ENCODE measurements around the gene GPLD1.

Gene GPLD1

GRCh38 chr6:24500683-24501082 lies 11.3 kb upstream of the GPLD1 start:
- H3K4me3 ChIP-seq (ENCODE audit: low read depth, low read length), result no peak overlapping the region
- TF ChIP-seq, protein P1, sequence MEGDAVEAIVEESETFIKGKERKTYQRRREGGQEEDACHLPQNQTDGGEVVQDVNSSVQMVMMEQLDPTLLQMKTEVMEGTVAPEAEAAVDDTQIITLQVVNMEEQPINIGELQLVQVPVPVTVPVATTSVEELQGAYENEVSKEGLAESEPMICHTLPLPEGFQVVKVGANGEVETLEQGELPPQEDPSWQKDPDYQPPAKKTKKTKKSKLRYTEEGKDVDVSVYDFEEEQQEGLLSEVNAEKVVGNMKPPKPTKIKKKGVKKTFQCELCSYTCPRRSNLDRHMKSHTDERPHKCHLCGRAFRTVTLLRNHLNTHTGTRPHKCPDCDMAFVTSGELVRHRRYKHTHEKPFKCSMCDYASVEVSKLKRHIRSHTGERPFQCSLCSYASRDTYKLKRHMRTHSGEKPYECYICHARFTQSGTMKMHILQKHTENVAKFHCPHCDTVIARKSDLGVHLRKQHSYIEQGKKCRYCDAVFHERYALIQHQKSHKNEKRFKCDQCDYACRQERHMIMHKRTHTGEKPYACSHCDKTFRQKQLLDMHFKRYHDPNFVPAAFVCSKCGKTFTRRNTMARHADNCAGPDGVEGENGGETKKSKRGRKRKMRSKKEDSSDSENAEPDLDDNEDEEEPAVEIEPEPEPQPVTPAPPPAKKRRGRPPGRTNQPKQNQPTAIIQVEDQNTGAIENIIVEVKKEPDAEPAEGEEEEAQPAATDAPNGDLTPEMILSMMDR (IDR thresholded peaks at IDR 0.05; ENCODE audit: low read depth, low read length), result no peak

DNA sequence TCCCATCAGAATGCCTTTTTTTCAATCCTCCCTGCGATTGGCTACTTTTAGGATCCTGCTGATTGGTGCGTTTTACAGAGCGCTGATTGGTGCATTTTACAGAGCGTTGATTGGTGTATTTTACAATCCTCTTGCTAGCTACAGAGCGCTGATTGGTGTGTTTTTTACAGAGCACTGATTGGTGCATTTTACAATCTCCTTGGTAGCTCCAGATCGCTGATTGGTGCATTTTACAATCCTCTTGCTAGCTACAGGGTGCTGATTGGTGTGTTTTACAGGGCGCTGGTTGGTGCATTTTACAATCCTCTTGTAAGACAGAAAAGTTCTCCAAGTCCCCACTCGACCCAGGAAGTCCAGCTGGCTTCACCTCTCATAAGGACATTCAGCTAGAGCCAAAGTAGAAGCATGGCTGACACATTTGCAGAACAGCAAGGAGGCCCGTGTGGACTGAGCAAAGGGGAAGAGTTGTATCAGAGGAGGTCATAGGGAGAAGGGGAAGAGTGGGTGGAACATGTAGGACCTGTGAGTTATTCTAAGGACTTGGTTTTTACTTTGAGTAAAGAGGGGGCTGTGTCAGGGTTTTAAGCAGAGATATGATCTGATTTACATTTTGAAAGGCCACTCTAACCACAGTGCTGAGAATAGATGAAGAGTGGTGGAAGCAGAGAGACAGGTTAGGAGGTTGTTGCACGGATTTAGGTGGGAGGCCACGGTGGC lies 8.0 kb upstream of the GPLD1 start:
- TF ChIP-seq, protein P1 (IDR thresholded peaks at IDR 0.05; ENCODE audit: low read depth, low read length), result no peak
- H3K4me3 ChIP-seq (ENCODE audit: low read depth, low read length), result no peak overlapping the region

DNA sequence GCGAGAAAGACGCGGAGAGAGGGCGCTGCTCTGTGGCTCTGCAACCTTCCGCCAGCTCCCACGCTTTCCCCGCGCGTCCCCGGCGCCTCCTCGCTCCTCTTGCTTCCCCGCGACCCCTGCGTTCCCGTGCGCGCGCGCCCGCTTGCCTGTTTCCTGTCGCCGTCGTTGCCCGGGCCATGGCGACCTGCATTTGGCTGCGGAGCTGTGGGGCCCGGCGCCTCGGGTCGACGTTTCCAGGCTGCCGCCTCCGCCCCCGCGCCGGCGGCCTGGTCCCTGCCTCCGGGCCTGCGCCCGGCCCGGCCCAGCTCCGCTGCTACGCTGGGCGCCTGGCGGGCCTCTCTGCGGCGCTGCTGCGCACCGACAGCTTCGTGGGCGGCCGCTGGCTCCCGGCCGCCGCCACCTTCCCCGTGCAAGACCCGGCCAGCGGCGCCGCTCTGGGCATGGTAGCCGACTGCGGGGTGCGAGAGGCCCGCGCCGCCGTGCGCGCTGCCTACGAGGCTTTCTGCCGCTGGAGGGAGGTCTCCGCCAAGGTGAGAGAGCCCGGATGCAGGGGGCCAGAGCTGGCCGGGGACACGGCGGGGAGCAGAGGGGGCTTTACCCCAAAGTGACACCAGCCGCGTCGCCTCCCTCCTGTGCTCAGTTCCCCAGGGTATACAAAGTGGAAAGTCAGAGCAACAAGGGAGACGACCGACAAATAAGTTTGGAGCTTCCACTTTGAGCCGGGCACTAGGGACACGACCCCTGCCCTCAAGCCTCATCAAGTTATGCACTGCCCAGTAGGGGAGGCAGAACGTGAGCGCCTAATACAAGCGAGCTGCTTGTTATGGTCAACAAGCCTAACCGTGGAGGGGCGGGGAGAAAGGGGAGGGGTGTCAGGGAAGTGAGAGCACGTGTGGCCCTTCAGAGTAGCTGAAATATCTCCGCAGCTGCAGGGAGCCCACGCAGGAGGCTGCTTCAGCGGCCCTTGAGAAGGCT lies 5.7 kb upstream of the GPLD1 start, which contains the start of gene ALDH5A1:
ALDH5A1 (plus strand) TSS at position 149 of the 975 bp plus-strand sequence; CDS start at position 177, 28 bp downstream.
- TF ChIP-seq, protein P1 (IDR thresholded peaks at IDR 0.05; ENCODE audit: low read depth, low read length), result no peak
- H3K4me3 ChIP-seq (ENCODE audit: low read depth, low read length), result peak within 1 kb of the TSS; percentile 50

DNA sequence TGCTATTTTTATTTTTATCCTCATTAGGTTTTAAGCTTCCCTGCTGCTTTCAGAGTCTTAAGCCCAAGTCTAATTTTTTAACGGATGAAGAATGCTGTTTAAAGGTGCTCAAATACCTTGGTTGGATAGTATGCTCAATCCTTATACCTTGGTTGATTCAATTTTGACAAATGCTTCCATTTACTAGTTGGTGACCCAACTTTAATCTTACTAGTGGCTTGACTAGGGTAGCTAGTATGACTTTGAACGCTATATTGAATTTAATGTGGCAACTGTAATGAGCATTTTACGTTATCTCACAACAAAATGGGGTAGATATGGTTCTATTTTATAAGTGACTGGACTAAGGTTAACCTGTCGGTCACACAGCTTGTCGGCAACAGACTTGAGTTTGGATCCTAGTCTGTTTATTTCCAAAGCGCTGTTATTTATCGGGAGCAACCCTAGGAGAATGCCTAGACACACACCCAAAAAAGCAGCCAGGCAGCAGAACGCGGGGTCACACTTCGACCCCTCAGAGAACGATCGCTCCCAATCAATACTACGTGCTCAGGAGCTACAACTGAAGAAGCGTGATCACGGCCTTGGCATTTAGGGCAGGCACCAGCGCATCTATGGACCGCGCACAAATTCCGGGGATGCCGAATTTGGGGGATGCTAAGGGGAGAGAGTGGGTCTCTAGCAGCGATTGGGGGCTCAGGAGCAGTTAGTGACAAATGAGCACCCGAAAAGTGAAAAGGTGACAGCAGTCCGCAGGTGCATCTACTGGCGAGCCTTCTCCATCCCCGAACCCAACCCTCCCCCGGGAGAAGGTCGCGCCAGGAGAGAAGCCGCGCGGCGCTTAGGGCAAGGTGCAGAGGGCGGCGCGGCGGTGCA lies 4.8 kb upstream of the GPLD1 start:
- TF ChIP-seq, protein P1 (IDR thresholded peaks at IDR 0.05; ENCODE audit: low read depth, low read length), result no peak
- H3K4me3 ChIP-seq (ENCODE audit: low read depth, low read length), result peak overlapping the region; percentile 50

- no peak overlapping the region for H3K4me3 ChIP-seq (ENCODE audit: low read depth, low read length)
- TF ChIP-seq, protein P1 (IDR thresholded peaks at IDR 0.05; ENCODE audit: low read depth, low read length), result peak; percentile 35; the same call in 1 of the 2 replicates
Measured at GRCh38 chr6:24492475-24492874, 3.1 kb upstream of the GPLD1 start.

- no peak overlapping the region for H3K4me3 ChIP-seq (ENCODE audit: low read depth, low read length)
- TF ChIP-seq, protein P1 (IDR thresholded peaks at IDR 0.05; ENCODE audit: low read depth, low read length), result no peak
Measured at GRCh38 chr6:24490948-24491347, 1.6 kb upstream of the GPLD1 start.
